Activated CD8-positive, alpha-beta T cell treated with anti-CD3 and anti-CD28 coated beads, Interleukin-2, amount 10 ng/mL, durations not matched to agents 7 days and 5 days (primary cell): ENCODE results near the gene WARS2. TPM values are rescaled to one million over a fixed set of nuclear protein-coding genes. Genes with fewer than 3 reads are reported as not detected.
"Not testable (repeated sequence)": the region's sequence is repeated elsewhere in the genome, so short reads cannot be mapped to it uniquely, and the experiment has no call there.

ENCODE experiments used
- ATAC-seq: fragments of 150-1000 bp; cut with Tn5 transposase; one replicate; pipeline ENCODE4 v1.10.0; 2021; ENCODE audit warnings: moderate library complexity
- CTCF ChIA-PET: fragments of 350-600 bp; sonication (Branson Sonifier 250); formaldehyde crosslinking; loops from one replicate; lab custom pipeline; 2021; ENCODE audit warnings: antibody characterized with exemption; lab: Charles Lee
- POLR2A ChIA-PET: fragments of 350-600 bp; sonication (Branson Sonifier 250); formaldehyde crosslinking; loops from one replicate; lab custom pipeline; 2021; ENCODE audit warnings: antibody characterized with exemption; lab: Charles Lee
- DNase-seq: peaks from one replicate; pipeline ENCODE4 v3.0.0-alpha.2; 2020
- H3K27ac Mint-ChIP-seq: one replicate; pipeline ENCODE4 v1.8.0; 2021; ENCODE audit warnings: mild to moderate bottlenecking, mixed read lengths
- H3K27me3 Mint-ChIP-seq: one replicate; pipeline ENCODE4 v1.8.0; 2021; ENCODE audit warnings: low read depth, mixed read lengths
- H3K36me3 Mint-ChIP-seq: one replicate; pipeline ENCODE4 v1.8.0; 2021; ENCODE audit warnings: low read depth, mixed read lengths
- H3K4me1 Mint-ChIP-seq: one replicate; pipeline ENCODE4 v1.8.0; 2021; ENCODE audit warnings: low read depth, mixed read lengths
- H3K4me3 Mint-ChIP-seq: one replicate; pipeline ENCODE4 v1.8.0; 2021; ENCODE audit warnings: mild to moderate bottlenecking, mixed read lengths
- H3K9me3 Mint-ChIP-seq: one replicate; pipeline ENCODE4 v1.8.0; 2022; ENCODE audit warnings: mixed read lengths; ENCODE audit not compliant: insufficient read depth
- total RNA-seq, 2 experiments: library from RNA; stranded (reverse); gene quantifications; one replicate each; pipeline ENCODE4 v1.2.3, GENCODE V29; 2021

The WARS2 gene
- total RNA-seq = 10 to 100 TPM; 13.5 to 17.7 TPM

- DNase-seq (peak; percentile 96), ATAC-seq (peak; percentile 91)
- H3K27me3 Mint-ChIP-seq = no peaks in the 10 kb centered on the region
- ChIA-PET CTCF (interaction anchor here (1.0 to 1.6 kb wide), 5 partner anchors 9 to 226 kb away, joined by 3 to 7 read pairs (median 5); no protein-coding TSS in a partner anchor), POLR2A (interaction anchor here (0.9 to 1.5 kb wide), 6 partner anchors 9 to 571 kb away, joined by 3 to 6 read pairs (median 3); partner anchors contain the start of gene PHGDH)
- peaks cover 26% of the 10 kb centered on the region for H3K4me1 Mint-ChIP-seq
- H3K36me3 Mint-ChIP-seq = peaks cover 14% of the 10 kb centered on the region
- H3K4me3 Mint-ChIP-seq = no peak within 1 kb of the TSS
- H3K27ac Mint-ChIP-seq = no peak within 1 kb of the TSS
- H3K9me3 Mint-ChIP-seq = no peaks in the 10 kb centered on the region
Measured at GRCh38 chr1:119140177-119141019, at the start of gene WARS2. Gene WARS2 (minus strand): TSS chr1:119140653. CDS start chr1:119140644, 9 bp downstream.

GRCh38 chr1:119188926-119189325 is 48.5 kb upstream of the WARS2 start:
- no peak overlapping the region for H3K4me3 Mint-ChIP-seq
- DNase-seq (no peak), ATAC-seq (no peak)
- peaks cover 2% of the 10 kb centered on the region for H3K4me1 Mint-ChIP-seq
- CTCF ChIA-PET = no interaction called here
- no peaks in the 10 kb centered on the region for H3K9me3 Mint-ChIP-seq
- POLR2A ChIA-PET = no interaction called here
- no peaks in the 10 kb centered on the region for H3K27me3 Mint-ChIP-seq
- no peak overlapping the region for H3K27ac Mint-ChIP-seq
- H3K36me3 Mint-ChIP-seq = peaks cover 12% of the 10 kb centered on the region

GRCh38 chr1:119187416-119187815 is 47.0 kb upstream of the WARS2 start:
- no peak overlapping the region for H3K27ac Mint-ChIP-seq
- no peaks in the 10 kb centered on the region for H3K9me3 Mint-ChIP-seq
- CTCF ChIA-PET = no interaction called here
- H3K36me3 Mint-ChIP-seq = peaks cover 12% of the 10 kb centered on the region
- no peaks in the 10 kb centered on the region for H3K27me3 Mint-ChIP-seq
- ATAC-seq = no peak
- peaks cover 2% of the 10 kb centered on the region for H3K4me1 Mint-ChIP-seq
- POLR2A ChIA-PET = no interaction called here
- DNase-seq = no peak
- no peak overlapping the region for H3K4me3 Mint-ChIP-seq

GRCh38 chr1:119186471-119186870 is 46.0 kb upstream of the WARS2 start:
- Mint-ChIP-seq H3K27ac (no peak overlapping the region), H3K4me3 (no peak overlapping the region), H3K9me3 (no peaks in the 10 kb centered on the region), H3K36me3 (peaks cover 12% of the 10 kb centered on the region), H3K4me1 (no peaks in the 10 kb centered on the region), H3K27me3 (no peaks in the 10 kb centered on the region)
- ChIA-PET POLR2A (no interaction called here), CTCF (no interaction called here)
- DNase-seq (no peak), ATAC-seq (no peak)

GRCh38 chr1:119184972-119185371 is 44.5 kb upstream of the WARS2 start:
- Mint-ChIP-seq H3K9me3 (no peaks in the 10 kb centered on the region), H3K4me1 (no peaks in the 10 kb centered on the region), H3K27me3 (no peaks in the 10 kb centered on the region), H3K27ac (no peak overlapping the region), H3K36me3 (peaks cover 17% of the 10 kb centered on the region), H3K4me3 (no peak overlapping the region)
- DNase-seq (no peak), ATAC-seq (no peak)
- ChIA-PET POLR2A (no interaction called here), CTCF (no interaction called here)

GRCh38 chr1:119181218-119181617 is 40.8 kb upstream of the WARS2 start:
- Mint-ChIP-seq H3K36me3 (peaks cover 21% of the 10 kb centered on the region), H3K4me1 (no peaks in the 10 kb centered on the region), H3K27ac (no peak overlapping the region), H3K27me3 (no peaks in the 10 kb centered on the region), H3K4me3 (no peak overlapping the region), H3K9me3 (no peaks in the 10 kb centered on the region)
- POLR2A ChIA-PET = no interaction called here
- CTCF ChIA-PET = no interaction called here
- no peak for DNase-seq
- no peak for ATAC-seq

GRCh38 chr1:119179051-119179450 is 38.6 kb upstream of the WARS2 start:
- ATAC-seq (no peak), DNase-seq (no peak)
- H3K4me1 Mint-ChIP-seq = no peaks in the 10 kb centered on the region
- H3K9me3 Mint-ChIP-seq = no peaks in the 10 kb centered on the region
- no peak overlapping the region for H3K4me3 Mint-ChIP-seq
- ChIA-PET CTCF (no interaction called here), POLR2A (no interaction called here)
- H3K36me3 Mint-ChIP-seq = peaks cover 24% of the 10 kb centered on the region
- H3K27ac Mint-ChIP-seq = no peak overlapping the region
- H3K27me3 Mint-ChIP-seq = no peaks in the 10 kb centered on the region

GRCh38 chr1:119172927-119173326 is 32.5 kb upstream of the WARS2 start:
- H3K27ac Mint-ChIP-seq, H3K27me3 Mint-ChIP-seq, DNase-seq, CTCF ChIA-PET, H3K4me1 Mint-ChIP-seq, POLR2A ChIA-PET, ATAC-seq, H3K9me3 Mint-ChIP-seq, H3K4me3 Mint-ChIP-seq: not testable (repeated sequence)
- H3K36me3 Mint-ChIP-seq = peaks cover 23% of the 10 kb centered on the region

GRCh38 chr1:119171381-119172010 is 31.0 kb upstream of the WARS2 start:
- H3K36me3 Mint-ChIP-seq = peaks cover 21% of the 10 kb centered on the region
- ATAC-seq, POLR2A ChIA-PET, H3K4me1 Mint-ChIP-seq, CTCF ChIA-PET, H3K4me3 Mint-ChIP-seq, H3K9me3 Mint-ChIP-seq, H3K27me3 Mint-ChIP-seq, H3K27ac Mint-ChIP-seq, DNase-seq: not testable (repeated sequence)

GRCh38 chr1:119163396-119163795 is 22.9 kb upstream of the WARS2 start:
- DNase-seq (no peak), ATAC-seq (no peak)
- H3K9me3 Mint-ChIP-seq = no peaks in the 10 kb centered on the region
- H3K27me3 Mint-ChIP-seq = no peaks in the 10 kb centered on the region
- ChIA-PET CTCF (no interaction called here), POLR2A (no interaction called here)
- H3K4me3 Mint-ChIP-seq = no peak overlapping the region
- peaks cover 19% of the 10 kb centered on the region for H3K36me3 Mint-ChIP-seq
- H3K4me1 Mint-ChIP-seq = no peaks in the 10 kb centered on the region
- no peak overlapping the region for H3K27ac Mint-ChIP-seq

GRCh38 chr1:119160866-119161265 is 20.4 kb upstream of the WARS2 start:
- ChIA-PET POLR2A (no interaction called here), CTCF (no interaction called here)
- ATAC-seq (no peak), DNase-seq (no peak)
- H3K9me3 Mint-ChIP-seq = no peaks in the 10 kb centered on the region
- no peak overlapping the region for H3K4me3 Mint-ChIP-seq
- H3K4me1 Mint-ChIP-seq = no peaks in the 10 kb centered on the region
- no peaks in the 10 kb centered on the region for H3K27me3 Mint-ChIP-seq
- H3K27ac Mint-ChIP-seq = no peak overlapping the region
- peaks cover 35% of the 10 kb centered on the region for H3K36me3 Mint-ChIP-seq

GRCh38 chr1:119160409-119160808 is 20.0 kb upstream of the WARS2 start:
- Mint-ChIP-seq H3K4me3 (no peak overlapping the region), H3K27ac (no peak overlapping the region), H3K27me3 (no peaks in the 10 kb centered on the region), H3K9me3 (no peaks in the 10 kb centered on the region), H3K4me1 (no peaks in the 10 kb centered on the region), H3K36me3 (peaks cover 40% of the 10 kb centered on the region)
- DNase-seq = no peak
- no peak for ATAC-seq
- CTCF ChIA-PET = no interaction called here
- POLR2A ChIA-PET = no interaction called here
